Mesenchymal stem cell (in vitro differentiated cells and primary cell): Measurements from ENCODE around the gene EPHA2.

ENCODE experiments used
- DNase-seq: peaks from one replicate; pipeline ENCODE4 v3.0.0-alpha.2; 2013
- H2AFZ ChIP-seq: one replicate; pipeline ENCODE4 v1.6.1; 2013; ENCODE audit warnings: low read depth, mild to moderate bottlenecking, control low read depth, inconsistent platforms, low read length, moderate library complexity
- H2AK5ac ChIP-seq: 2 replicates; pipeline ENCODE4 v1.6.1; 2013; ENCODE audit warnings: low read length, moderate library complexity, mild to moderate bottlenecking, inconsistent platforms; ENCODE audit not compliant: severe bottlenecking
- H2BK120ac ChIP-seq: one replicate; pipeline ENCODE4 v1.6.1; 2013; ENCODE audit warnings: low read depth, mild to moderate bottlenecking, inconsistent platforms, low read length, moderate library complexity
- H2BK12ac ChIP-seq, 2 experiments: one replicate each; pipeline ENCODE4 v1.6.1; 2013; ENCODE audit warnings: inconsistent platforms in 2 of 2, low read length in 2 of 2, mild to moderate bottlenecking in 2 of 2, moderate library complexity in 2 of 2, control low read depth in 1 of 2
- H2BK15ac ChIP-seq: one replicate; pipeline ENCODE4 v1.6.1; 2013; ENCODE audit warnings: mild to moderate bottlenecking, low read depth, inconsistent platforms; ENCODE audit not compliant: poor library complexity, severe bottlenecking
- H2BK5ac ChIP-seq: 2 replicates; pipeline ENCODE4 v1.6.1; 2013; ENCODE audit warnings: low read depth, mild to moderate bottlenecking, low read length, control low read depth, inconsistent platforms; ENCODE audit not compliant: poor library complexity, severe bottlenecking
- H3K14ac ChIP-seq, 2 experiments: one replicate each; pipeline ENCODE4 v1.6.1; 2013; ENCODE audit warnings: inconsistent platforms in 2 of 2, low read length in 2 of 2, control low read depth in 1 of 2, mild to moderate bottlenecking in 1 of 2, moderate library complexity in 1 of 2
- H3K18ac ChIP-seq, 2 experiments: one replicate each; pipeline ENCODE4 v1.6.1; 2013; ENCODE audit warnings: inconsistent platforms in 2 of 2, low read length in 2 of 2, control low read depth in 1 of 2, low read depth in 1 of 2, mild to moderate bottlenecking in 1 of 2
- H3K23ac ChIP-seq, 2 experiments: one replicate each; pipeline ENCODE4 v1.6.1; 2013; ENCODE audit warnings: inconsistent platforms in 2 of 2, low read length in 2 of 2, mild to moderate bottlenecking in 2 of 2, moderate library complexity in 2 of 2, control low read depth in 1 of 2
- H3K27ac ChIP-seq: 2 replicates; pipeline ENCODE4 v1.5.1; 2013; ENCODE audit warnings: mild to moderate bottlenecking, moderate library complexity, low read length, control low read depth, inconsistent platforms; ENCODE audit not compliant: poor library complexity, severe bottlenecking
- H3K27me3 ChIP-seq, 2 experiments: 2 replicates each; pipeline versions ENCODE4 v1.6.1 to v1.7.0; 2013; ENCODE audit warnings: low read length in 2 of 2, mild to moderate bottlenecking in 2 of 2, moderate library complexity in 2 of 2, control low read depth in 1 of 2, inconsistent platforms in 1 of 2; ENCODE audit not compliant: control insufficient read depth in 1 of 2, insufficient read depth in 1 of 2
- H3K36me3 ChIP-seq, 2 experiments: 2 replicates each; pipeline versions ENCODE4 v1.6.1 to v1.7.0; 2013; ENCODE audit warnings: low read length in 2 of 2, control low read depth in 1 of 2, inconsistent platforms in 1 of 2, low read depth in 1 of 2, mild to moderate bottlenecking in 1 of 2; ENCODE audit not compliant: insufficient read depth in 2 of 2, control insufficient read depth in 1 of 2
- H3K4ac ChIP-seq, 2 experiments: one replicate each; pipeline ENCODE4 v1.6.1; 2013; ENCODE audit warnings: inconsistent platforms in 2 of 2, low read length in 2 of 2, mild to moderate bottlenecking in 2 of 2, moderate library complexity in 2 of 2, control low read depth in 1 of 2, low read depth in 1 of 2
- H3K4me1 ChIP-seq: 2 replicates; pipeline ENCODE4 v1.6.1; 2013; ENCODE audit warnings: low read depth, low read length, control low read depth; ENCODE audit not compliant: control insufficient read depth, insufficient read depth
- H3K4me2 ChIP-seq: 2 replicates; pipeline ENCODE4 v1.6.1; 2013; ENCODE audit warnings: low read length, mild to moderate bottlenecking, inconsistent platforms; ENCODE audit not compliant: poor library complexity, severe bottlenecking
- H3K4me3 ChIP-seq, 2 experiments: 2 replicates each; pipeline versions ENCODE4 v1.5.1 to v1.7.0; 2013; ENCODE audit warnings: low read length in 2 of 2, mild to moderate bottlenecking in 2 of 2, control low read depth in 1 of 2, low read depth in 1 of 2; ENCODE audit not compliant: insufficient read depth in 1 of 2
- H3K79me1 ChIP-seq: replicated peaks from 2 replicates; pipeline ENCODE4 v1.6.1; 2013; ENCODE audit warnings: mild to moderate bottlenecking, control low read depth, low read length, inconsistent platforms; ENCODE audit not compliant: poor library complexity, severe bottlenecking
- H3K9ac ChIP-seq: 2 replicates; pipeline ENCODE4 v1.7.0; 2013; ENCODE audit warnings: mild to moderate bottlenecking, low read length, moderate library complexity
- H3K9me3 ChIP-seq: 2 replicates; pipeline ENCODE4 v1.7.0; 2013; ENCODE audit warnings: mild to moderate bottlenecking, low read length; ENCODE audit not compliant: control insufficient read depth
- H4K8ac ChIP-seq: one replicate; pipeline ENCODE4 v1.6.1; 2013; ENCODE audit warnings: inconsistent platforms, mild to moderate bottlenecking, low read length, moderate library complexity
- H4K91ac ChIP-seq: one replicate; pipeline ENCODE4 v1.6.1; 2013; ENCODE audit warnings: mild to moderate bottlenecking, low read length, inconsistent platforms
- WGBS: methylation state at CpG from one replicate; pipeline ENCODE4 v1.1.7; 2013; ENCODE audit warnings: mixed read lengths; 5-methylcytosine and 5-hydroxymethylcytosine counted together

The EPHA2 gene

GRCh38 chr1:16175610-16176553, 20.0 kb upstream of the EPHA2 start:
- WGBS, result 22% methylated on average over 15 of the region's 24 CpGs

GRCh38 chr1:16174886-16175598, 19.2 kb upstream of the EPHA2 start:
- Histone ChIP-seq H3K4me3 (no peak overlapping the region), H3K4me1 (peaks cover 57% of the 10 kb centered on the region), H3K4me2 (no peak overlapping the region), H3K14ac (no peak overlapping the region), H3K27me3 (no peaks in the 10 kb centered on the region), H3K9ac (peak overlapping the region; percentile 45), H3K79me1 (peaks cover 2% of the 10 kb centered on the region), H2BK12ac (peak overlapping the region; percentile 60 to 99), H3K36me3 (no peaks in the 10 kb centered on the region), H3K4ac (peak overlapping the region; percentile 88 to 94), H2BK15ac (peak overlapping the region; percentile 98), H4K91ac (peak overlapping the region; percentile 96), H3K23ac (no peak overlapping the region), H4K8ac (peak overlapping the region; percentile 63), H3K9me3 (no peaks in the 10 kb centered on the region), H2BK5ac (peak overlapping the region; percentile 91), H2BK120ac (peak overlapping the region; percentile 95), H2AK5ac (peak overlapping the region; percentile 82), H3K27ac (peak overlapping the region; percentile 91), H3K18ac (peak overlapping the region; percentile 91 to 93), H2AFZ (no peak overlapping the region)
- whole genome bisulfite sequencing, result 90% methylated on average over 20 of the region's 22 CpGs
- no peak for DNase-seq

More at GRCh38 chr1:16175610-16176553, 20.0 kb upstream of the EPHA2 start:
- Histone ChIP-seq H3K27me3 (no peaks in the 10 kb centered on the region), H3K79me1 (peaks cover 2% of the 10 kb centered on the region), H3K4me1 (peaks cover 63% of the 10 kb centered on the region), H3K23ac (no peak overlapping the region), H2AK5ac (peak overlapping the region; percentile 21), H4K8ac (peak overlapping the region; percentile 69), H3K14ac (peak overlapping the region in 1 of 2 experiments; percentile 58), H2BK15ac (peak overlapping the region; percentile 98), H3K18ac (peak overlapping the region; percentile 93), H3K4me3 (no peak overlapping the region), H4K91ac (peak overlapping the region; percentile 99), H3K4ac (peak overlapping the region; percentile 79 to 94), H3K36me3 (no peaks in the 10 kb centered on the region), H3K9ac (peak overlapping the region; percentile 84), H2BK12ac (peak overlapping the region; percentile 70 to 97), H2BK5ac (peak overlapping the region; percentile 91), H2BK120ac (peak overlapping the region; percentile 95), H2AFZ (no peak overlapping the region), H3K4me2 (no peak overlapping the region), H3K9me3 (no peaks in the 10 kb centered on the region), H3K27ac (peak overlapping the region; percentile 91)
- peak; percentile 95 for DNase-seq

GRCh38 chr1:16174261-16174868, 18.5 kb upstream of the EPHA2 start:
- H3K23ac ChIP-seq, result peak overlapping the region in 1 of 2 experiments; percentile 9
- peak overlapping the region; percentile 88 for H3K4ac ChIP-seq
- no peaks in the 10 kb centered on the region for H3K9me3 ChIP-seq
- H2AFZ ChIP-seq, result no peak overlapping the region
- peaks cover 2% of the 10 kb centered on the region for H3K79me1 ChIP-seq
- H3K14ac ChIP-seq, result peak overlapping the region in 1 of 2 experiments; percentile 8
- peak overlapping the region; percentile 82 for H2AK5ac ChIP-seq
- H3K4me2 ChIP-seq, result no peak overlapping the region
- peak overlapping the region; percentile 87 for H2BK15ac ChIP-seq
- H3K18ac ChIP-seq, result peak overlapping the region; percentile 86 to 93
- H3K27ac ChIP-seq, result peak overlapping the region; percentile 13
- no peak overlapping the region for H3K4me3 ChIP-seq
- peak overlapping the region; percentile 83 for H2BK120ac ChIP-seq
- peaks cover 57% of the 10 kb centered on the region for H3K4me1 ChIP-seq
- H3K9ac ChIP-seq, result peak overlapping the region; percentile 45
- H3K27me3 ChIP-seq, result peaks cover 0 to 2% of the 10 kb centered on the region in 2 experiments
- peak overlapping the region; percentile 96 for H4K91ac ChIP-seq
- no peaks in the 10 kb centered on the region for H3K36me3 ChIP-seq
- DNase-seq, result no peak
- H2BK5ac ChIP-seq, result no peak overlapping the region
- 92% methylated on average over 9 of the region's 9 CpGs for WGBS
- H2BK12ac ChIP-seq, result peak overlapping the region; percentile 60 to 99
- peak overlapping the region; percentile 60 for H4K8ac ChIP-seq
